Lower leg skin (tissue), 4 donors: ENCODE data around the gene GKN2. TPM values are rescaled to one million over a fixed set of nuclear protein-coding genes. Genes with fewer than 3 reads are reported as not detected.

Experiments used
- DNase-seq, 2 donors: peaks; one replicate each; pipeline ENCODE4 v3.0.0-alpha.2; 2019; ENCODE audit warnings: low spot score in 2 of 2
- H3K4me3 ChIP-seq: fragments of 200-600 bp; sonication (generic); 2 replicates; pipeline ENCODE4 v1.5.1; 2017; ENCODE audit warnings: mild to moderate bottlenecking, low read depth; ENCODE audit not compliant: poor library complexity, severe bottlenecking
- POLR2A ChIP-seq, 2 donors: fragments of 450-650 bp; IDR thresholded peaks; one replicate each; pipeline ENCODE4 v1.6.1; 2016 to 2017; ENCODE audit warnings: antibody characterized with exemption in 2 of 2, mild to moderate bottlenecking in 1 of 2, moderate library complexity in 1 of 2
- WGBS, 2 donors: methylation state at CpG; one replicate each; pipeline ENCODE4 v1.1.5; 2018; 5-methylcytosine and 5-hydroxymethylcytosine counted together
- intact Hi-C: fragments of 100-400 bp; cut with DNase I; formaldehyde crosslinking; loops from one replicate; pipeline ENCODE4 v1.15.0; 2023; ENCODE audit warnings: low total_unique reads
- total RNA-seq, 4 donors: library from RNA; depleted of rRNA; stranded (reverse); fragments of >200 nt; gene quantifications; one replicate each; pipeline ENCODE4 v1.1.0, GENCODE V29; 2016
- TF ChIP-seq, protein P1 (sequence below), 3 donors: fragments of 450-650 bp; IDR thresholded peaks; one replicate each; pipeline ENCODE4 v1.5.1; 2016; ENCODE audit warnings: antibody characterized with exemption in 3 of 3, mild to moderate bottlenecking in 3 of 3, moderate library complexity in 2 of 3

GKN2 gene
- total RNA-seq, 4 donors from 2014 or later, result not detected

DNA sequence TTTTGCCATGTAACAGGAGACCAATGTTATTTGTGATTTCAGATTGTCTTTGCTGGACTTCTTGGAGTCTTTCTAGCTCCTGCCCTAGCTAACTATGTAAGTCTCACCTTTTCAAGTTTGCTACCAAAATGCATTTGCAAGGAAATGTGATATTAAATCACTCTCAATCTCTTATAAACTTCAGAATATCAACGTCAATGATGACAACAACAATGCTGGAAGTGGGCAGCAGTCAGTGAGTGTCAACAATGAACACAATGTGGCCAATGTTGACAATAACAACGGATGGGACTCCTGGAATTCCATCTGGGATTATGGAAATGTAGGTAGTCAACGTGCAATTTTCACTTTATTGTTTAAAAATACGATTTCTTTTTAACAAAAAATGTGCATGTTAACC is 24.8 kb upstream of the GKN2 start:
- intact Hi-C loops, result no loop called here
- TF ChIP-seq POLR2A (IDR thresholded peaks at IDR 0.05), result no peak
- TF ChIP-seq, protein P1, sequence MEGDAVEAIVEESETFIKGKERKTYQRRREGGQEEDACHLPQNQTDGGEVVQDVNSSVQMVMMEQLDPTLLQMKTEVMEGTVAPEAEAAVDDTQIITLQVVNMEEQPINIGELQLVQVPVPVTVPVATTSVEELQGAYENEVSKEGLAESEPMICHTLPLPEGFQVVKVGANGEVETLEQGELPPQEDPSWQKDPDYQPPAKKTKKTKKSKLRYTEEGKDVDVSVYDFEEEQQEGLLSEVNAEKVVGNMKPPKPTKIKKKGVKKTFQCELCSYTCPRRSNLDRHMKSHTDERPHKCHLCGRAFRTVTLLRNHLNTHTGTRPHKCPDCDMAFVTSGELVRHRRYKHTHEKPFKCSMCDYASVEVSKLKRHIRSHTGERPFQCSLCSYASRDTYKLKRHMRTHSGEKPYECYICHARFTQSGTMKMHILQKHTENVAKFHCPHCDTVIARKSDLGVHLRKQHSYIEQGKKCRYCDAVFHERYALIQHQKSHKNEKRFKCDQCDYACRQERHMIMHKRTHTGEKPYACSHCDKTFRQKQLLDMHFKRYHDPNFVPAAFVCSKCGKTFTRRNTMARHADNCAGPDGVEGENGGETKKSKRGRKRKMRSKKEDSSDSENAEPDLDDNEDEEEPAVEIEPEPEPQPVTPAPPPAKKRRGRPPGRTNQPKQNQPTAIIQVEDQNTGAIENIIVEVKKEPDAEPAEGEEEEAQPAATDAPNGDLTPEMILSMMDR (IDR thresholded peaks at IDR 0.05), result no peak
- DNase-seq, result no peak
- H3K4me3 ChIP-seq, result no peak overlapping the region
- WGBS, 2 donors, result 83 to 85% methylated on average over 4 of the region's 4 CpGs

DNA sequence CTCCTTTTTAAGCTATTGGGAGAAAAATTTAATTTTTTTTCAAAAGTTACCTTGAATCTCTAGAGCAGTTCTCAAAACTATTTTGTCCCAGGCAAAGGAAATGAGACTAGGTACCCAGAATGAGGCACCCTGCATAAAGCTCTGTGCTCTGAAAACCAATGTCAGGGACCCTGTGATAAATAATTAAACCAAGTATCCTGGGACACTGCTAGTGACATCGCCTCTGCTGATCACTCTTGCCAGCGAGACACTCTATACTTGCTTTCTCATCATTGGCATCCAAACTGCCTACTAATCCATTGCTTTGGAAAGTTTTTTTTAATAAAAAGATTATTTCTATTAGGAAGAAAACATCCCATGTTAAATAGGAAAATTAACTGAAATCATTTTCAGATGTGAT is 23.2 kb upstream of the GKN2 start:
- TF ChIP-seq, protein P1 (IDR thresholded peaks at IDR 0.05), result no peak
- no peak for TF ChIP-seq POLR2A (IDR thresholded peaks at IDR 0.05)
- intact Hi-C loops, result no loop called here
- WGBS, 2 donors, result 89 to 95% methylated on average over 2 of the region's 2 CpGs
- no peak for DNase-seq
- H3K4me3 ChIP-seq, result no peak overlapping the region

DNA sequence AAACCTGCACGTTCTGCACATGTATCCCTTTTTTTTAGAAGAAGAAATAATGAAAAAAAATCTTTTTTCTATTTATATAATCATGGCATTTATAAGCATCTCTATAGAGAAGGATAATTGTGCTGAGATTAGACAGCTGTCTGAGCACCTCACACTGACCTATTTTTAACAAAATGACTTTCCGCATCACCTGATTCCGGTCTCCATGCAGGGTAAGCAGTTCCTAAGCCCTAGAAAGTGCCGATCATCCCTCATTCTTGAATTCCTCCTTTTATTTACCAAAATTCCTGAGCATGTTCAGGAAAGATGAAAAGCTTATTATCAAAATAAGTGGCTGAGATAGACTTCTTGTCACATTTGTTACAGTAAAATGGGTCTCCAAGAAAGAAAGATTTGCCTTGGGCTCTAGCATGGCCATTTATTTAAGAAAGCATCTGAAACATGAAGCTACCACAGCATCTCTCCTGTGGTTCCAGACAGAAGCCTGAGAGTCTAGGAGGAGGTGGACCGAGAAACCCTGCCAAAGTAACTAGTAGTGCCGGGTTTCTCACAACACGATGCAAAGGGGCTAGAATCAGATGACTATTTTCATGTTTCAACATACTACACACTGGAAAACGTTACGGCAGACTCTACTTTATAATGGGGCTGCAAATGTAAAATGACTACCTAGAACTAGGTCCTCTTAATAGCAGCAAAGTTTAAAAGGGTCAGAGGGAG is 22.4 kb upstream of the GKN2 start:
- 66 to 69% methylated on average over 9 of the region's 9 CpGs for WGBS, 2 donors
- no peak for DNase-seq
- intact Hi-C loops, result no loop called here
- TF ChIP-seq POLR2A (IDR thresholded peaks at IDR 0.05), result no peak
- TF ChIP-seq, protein P1 (IDR thresholded peaks at IDR 0.05), result no peak
- H3K4me3 ChIP-seq, result no peak overlapping the region

DNA sequence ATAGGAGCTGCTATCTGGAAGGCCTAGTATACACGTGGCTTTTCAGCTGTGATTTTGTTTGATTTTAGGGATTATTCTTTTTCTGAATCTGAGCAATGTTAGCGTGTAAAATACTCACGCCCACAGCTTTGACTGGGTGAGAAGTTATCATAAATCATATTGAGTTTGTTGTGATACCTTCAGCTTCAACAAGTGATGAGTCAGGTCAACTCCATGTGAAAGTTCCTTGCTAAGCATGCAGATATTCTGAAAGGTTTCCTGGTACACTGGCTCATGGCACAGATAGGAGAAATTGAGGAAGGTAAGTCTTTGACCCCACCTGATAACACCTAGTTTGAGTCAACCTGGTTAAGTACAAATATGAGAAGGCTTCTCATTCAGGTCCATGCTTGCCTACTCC is 21.6 kb upstream of the GKN2 start, which contains the start of gene GKN1:
TSS of gene GKN1 (plus strand) at position 386 of the 400 bp plus-strand sequence. CDS start 42 bp downstream, outside the sequence.
- no peak for DNase-seq
- TF ChIP-seq, protein P1 (IDR thresholded peaks at IDR 0.05), result no peak
- TF ChIP-seq POLR2A (IDR thresholded peaks at IDR 0.05), result no peak
- 59% methylated on average over 3 of the region's 3 CpGs for WGBS, 2 donors
- intact Hi-C loops, result no loop called here
- no peak within 1 kb of the TSS for H3K4me3 ChIP-seq

DNA sequence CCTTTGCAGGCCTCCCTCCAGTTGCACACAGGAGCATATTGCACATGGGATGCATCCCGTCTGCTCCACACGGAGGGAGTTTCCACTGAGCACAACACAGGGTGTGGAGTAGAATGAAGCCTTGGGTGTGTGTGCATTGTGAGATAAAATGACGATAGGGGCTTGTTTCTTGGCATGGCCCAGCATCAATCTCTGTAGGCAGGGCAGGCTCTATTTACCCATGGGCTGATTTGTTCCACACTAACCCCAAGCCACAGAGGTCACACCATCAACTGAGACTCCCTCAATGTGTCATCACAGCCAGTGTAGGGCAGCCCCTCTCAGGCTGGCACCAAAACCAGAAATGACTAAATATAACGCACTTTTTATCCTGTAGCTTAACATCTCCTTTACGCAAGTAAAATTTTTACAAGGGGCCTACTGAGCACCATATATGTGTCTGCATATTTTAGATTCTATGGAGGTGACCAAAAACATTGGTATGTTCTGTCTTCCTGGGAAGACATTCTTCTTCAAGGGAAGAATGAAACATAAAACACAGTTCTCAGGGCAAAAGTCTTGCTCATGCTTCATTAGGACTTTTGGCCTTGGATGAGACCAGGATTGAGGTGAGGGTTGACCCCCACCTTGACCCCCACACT is 19.0 kb upstream of the GKN2 start:
- no peak for TF ChIP-seq POLR2A (IDR thresholded peaks at IDR 0.05)
- TF ChIP-seq, protein P1 (IDR thresholded peaks at IDR 0.05), result no peak
- 45 to 59% methylated on average over 5 of the region's 5 CpGs for WGBS, 2 donors
- DNase-seq, result no peak

More for the DNA sequence above, 19.0 kb upstream of the GKN2 start:
- no peak overlapping the region for H3K4me3 ChIP-seq
- intact Hi-C loops, result no loop called here
